ENCODE results near the gene PTGS1.

- TF ChIP-seq CTCF (conservative IDR thresholded peaks at IDR 0.05; ENCODE audit: low read length), result no peak
- TF ChIP-seq EZH2phosphoT487 (IDR thresholded peaks at IDR 0.05; ENCODE audit: borderline replicate concordance), result no peak
These were observed 33.3 kb upstream of the PTGS1 start for GRCh38 chr9:122337556-122337929.

Data from Loucy (cell line).